ENCODE results near the gene ADRB1.

ADRB1 gene

DNA sequence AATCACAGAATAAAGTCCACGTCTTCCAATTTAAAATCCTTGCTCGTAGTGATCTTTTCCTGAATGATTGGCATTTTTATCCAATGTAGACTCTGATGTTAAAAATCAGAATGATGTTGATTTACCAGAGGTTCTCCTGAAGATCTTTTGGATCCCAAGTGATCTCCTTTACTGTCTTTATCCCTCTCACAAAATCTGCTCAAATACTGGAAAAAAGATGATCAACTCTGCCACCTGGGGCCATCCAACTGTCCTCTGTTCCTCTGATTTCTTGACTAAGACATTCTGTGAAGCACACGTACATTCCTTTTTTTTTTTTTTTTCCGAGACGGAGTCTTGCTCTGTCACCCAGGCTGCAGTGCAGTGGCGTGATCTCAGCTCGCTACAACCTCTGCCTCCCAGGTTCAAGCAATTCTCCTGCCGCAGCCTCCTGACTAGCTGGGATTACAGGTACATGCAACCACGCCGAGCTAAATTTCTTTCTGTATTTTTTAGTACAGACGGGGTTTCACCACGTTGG is 18.0 kb upstream of the ADRB1 start:
- DNase-seq (ENCODE audit: low read depth), result no peak
- TF ChIP-seq, protein P1, sequence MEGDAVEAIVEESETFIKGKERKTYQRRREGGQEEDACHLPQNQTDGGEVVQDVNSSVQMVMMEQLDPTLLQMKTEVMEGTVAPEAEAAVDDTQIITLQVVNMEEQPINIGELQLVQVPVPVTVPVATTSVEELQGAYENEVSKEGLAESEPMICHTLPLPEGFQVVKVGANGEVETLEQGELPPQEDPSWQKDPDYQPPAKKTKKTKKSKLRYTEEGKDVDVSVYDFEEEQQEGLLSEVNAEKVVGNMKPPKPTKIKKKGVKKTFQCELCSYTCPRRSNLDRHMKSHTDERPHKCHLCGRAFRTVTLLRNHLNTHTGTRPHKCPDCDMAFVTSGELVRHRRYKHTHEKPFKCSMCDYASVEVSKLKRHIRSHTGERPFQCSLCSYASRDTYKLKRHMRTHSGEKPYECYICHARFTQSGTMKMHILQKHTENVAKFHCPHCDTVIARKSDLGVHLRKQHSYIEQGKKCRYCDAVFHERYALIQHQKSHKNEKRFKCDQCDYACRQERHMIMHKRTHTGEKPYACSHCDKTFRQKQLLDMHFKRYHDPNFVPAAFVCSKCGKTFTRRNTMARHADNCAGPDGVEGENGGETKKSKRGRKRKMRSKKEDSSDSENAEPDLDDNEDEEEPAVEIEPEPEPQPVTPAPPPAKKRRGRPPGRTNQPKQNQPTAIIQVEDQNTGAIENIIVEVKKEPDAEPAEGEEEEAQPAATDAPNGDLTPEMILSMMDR (IDR thresholded peaks at IDR 0.05; ENCODE audit: low read depth, low read length, missing control alignments), result no peak
- no peak overlapping the region for H3K4me3 ChIP-seq (ENCODE audit: low read depth, low read length)

DNA sequence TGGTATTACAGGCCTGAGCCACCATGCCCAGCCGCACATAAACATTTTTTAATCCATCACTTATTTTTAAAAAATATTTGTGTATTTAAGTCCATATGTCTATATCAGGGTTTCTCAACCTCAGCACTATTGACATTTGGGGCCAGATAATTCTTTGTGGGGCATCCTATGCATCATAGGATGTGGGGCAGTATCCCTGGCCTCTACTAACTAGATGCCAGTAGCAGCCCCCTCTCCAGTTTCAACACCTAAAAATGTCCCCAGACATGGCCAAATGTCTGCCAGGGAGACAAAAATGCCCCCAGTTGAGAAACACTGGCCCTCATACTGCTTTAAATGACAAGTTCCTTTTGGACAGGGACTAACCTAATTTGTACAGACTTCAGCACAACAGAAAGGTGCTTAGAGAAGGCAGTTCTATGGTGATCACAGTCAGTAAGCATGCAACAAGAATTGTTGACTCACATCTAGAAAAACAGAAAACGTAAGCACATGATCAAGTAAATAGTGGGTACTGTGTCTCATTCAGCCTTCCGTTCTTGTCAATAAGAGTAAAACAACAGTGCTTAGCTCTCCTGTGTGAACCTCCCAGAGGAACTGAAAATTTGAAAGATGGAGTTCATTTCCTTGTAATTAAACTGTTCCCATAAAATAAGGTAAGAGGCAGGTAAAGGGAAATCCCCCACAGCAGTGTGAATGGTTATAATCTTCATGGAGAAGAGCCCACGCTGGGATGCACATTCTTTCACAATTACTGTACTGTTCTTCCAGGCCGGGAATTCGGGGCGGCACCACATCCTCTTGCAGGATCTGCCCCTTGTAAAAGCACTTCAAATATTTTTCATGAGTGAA is 17.3 kb upstream of the ADRB1 start:
- H3K4me3 ChIP-seq (ENCODE audit: low read depth, low read length), result no peak overlapping the region
- TF ChIP-seq, protein P1 (IDR thresholded peaks at IDR 0.05; ENCODE audit: low read depth, low read length, missing control alignments), result no peak
- peak; percentile 42 for DNase-seq (ENCODE audit: low read depth)

DNA sequence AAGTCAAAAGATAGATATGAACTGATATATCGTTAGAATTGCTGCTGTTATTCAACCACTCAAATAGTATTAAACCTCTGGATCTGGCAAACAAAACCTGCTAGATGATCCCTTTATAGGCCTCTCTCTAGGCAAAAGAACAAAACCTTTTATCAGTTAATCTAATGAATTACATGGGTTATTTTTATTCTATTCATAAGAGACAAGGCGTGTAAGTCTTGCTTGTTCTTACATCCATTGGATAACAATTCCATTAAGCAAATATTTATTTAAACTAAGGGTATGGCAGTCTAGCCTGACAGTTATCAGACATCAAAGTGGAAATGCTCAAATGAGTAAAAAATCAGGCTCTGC is 16.6 kb upstream of the ADRB1 start:
- no peak for DNase-seq (ENCODE audit: low read depth)
- H3K4me3 ChIP-seq (ENCODE audit: low read depth, low read length), result no peak overlapping the region
- TF ChIP-seq, protein P1 (IDR thresholded peaks at IDR 0.05; ENCODE audit: low read depth, low read length, missing control alignments), result no peak

DNA sequence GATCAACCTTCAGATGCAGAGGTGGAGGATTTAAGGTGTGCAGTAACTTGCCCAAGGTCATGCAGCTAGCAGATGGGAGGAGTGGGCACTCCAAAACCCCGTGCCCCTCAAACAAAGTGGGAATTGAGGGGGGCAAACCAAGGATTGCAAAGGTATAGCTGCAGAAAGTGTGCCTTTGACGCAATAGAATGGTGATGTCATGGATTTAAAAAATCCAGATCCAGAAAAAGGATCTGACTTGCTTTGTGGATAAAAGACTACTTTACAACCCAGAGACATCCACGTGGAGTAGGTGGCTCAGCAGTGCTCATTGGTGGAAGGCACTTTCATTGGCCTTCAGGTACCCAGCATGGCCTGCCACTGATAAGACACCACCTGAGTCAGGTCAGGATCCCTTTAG is 15.7 kb upstream of the ADRB1 start:
- TF ChIP-seq, protein P1 (IDR thresholded peaks at IDR 0.05; ENCODE audit: low read depth, low read length, missing control alignments), result no peak
- H3K4me3 ChIP-seq (ENCODE audit: low read depth, low read length), result no peak overlapping the region
- DNase-seq (ENCODE audit: low read depth), result no peak

DNA sequence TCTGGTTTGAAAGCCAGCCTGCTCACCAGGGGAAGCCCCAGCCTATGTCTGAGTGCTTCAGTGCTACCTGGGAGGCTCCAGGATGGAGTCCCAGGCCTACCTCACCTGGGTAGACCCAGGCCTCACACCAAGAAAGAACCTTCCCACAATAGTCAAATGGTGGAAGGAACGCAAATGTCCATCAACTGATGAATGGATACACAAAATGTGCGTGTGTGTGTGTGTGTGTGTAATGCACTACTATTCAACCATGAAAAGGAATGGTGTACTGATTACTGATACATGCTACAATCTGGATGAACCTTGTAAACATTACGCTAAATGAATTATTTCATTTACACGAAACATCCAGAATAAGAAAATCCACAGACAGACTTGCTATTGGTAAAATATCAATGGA is 15.2 kb upstream of the ADRB1 start:
- TF ChIP-seq, protein P1 (IDR thresholded peaks at IDR 0.05; ENCODE audit: low read depth, low read length, missing control alignments), result no peak
- no peak overlapping the region for H3K4me3 ChIP-seq (ENCODE audit: low read depth, low read length)
- DNase-seq (ENCODE audit: low read depth), result no peak

DNA sequence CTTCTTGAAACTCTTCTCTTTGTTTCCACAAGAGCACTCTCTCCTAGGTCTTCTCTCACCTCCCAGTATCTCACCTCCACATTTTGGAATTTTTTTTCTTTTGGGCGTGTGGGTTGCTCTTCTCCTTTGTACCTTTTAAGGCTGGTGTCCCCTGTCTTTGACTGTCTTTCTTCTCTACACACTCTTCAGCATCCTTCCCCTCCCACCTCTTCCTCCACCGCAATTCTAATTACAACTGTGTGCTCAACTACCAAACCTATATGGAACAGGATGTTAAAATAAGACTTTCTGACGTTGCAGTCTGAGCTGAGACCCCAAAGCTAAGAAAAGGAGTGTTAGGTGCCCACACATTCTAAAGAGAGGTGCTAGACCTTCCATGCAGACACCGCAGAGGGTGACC is 14.0 kb upstream of the ADRB1 start:
- DNase-seq (ENCODE audit: low read depth), result no peak
- TF ChIP-seq, protein P1 (IDR thresholded peaks at IDR 0.05; ENCODE audit: low read depth, low read length, missing control alignments), result no peak
- no peak overlapping the region for H3K4me3 ChIP-seq (ENCODE audit: low read depth, low read length)

DNA sequence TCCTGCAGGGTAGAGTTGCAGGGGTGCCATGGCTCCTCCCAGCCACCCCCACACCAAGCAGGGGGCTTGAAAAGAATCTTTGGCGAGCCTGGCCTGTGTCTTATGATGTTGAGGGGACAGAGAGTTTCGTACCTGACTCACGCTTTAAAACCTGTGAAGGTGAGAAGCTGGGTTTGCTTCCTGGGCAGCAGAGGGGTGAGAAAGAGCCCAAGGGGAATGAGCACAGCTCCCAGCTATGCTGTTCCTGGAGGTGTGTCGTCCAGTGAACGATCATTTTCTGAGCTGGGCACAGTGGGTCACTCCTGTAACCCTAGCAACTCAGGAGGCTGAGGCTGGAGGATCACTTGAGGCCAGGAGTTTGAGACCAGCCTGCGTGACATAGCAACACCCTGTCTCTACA is 13.5 kb upstream of the ADRB1 start:
- H3K4me3 ChIP-seq (ENCODE audit: low read depth, low read length), result no peak overlapping the region
- TF ChIP-seq, protein P1 (IDR thresholded peaks at IDR 0.05; ENCODE audit: low read depth, low read length, missing control alignments), result no peak
- no peak for DNase-seq (ENCODE audit: low read depth)
